K562 (cell line): Measurements from ENCODE around the gene COA4. TPM values are rescaled to one million over a fixed set of nuclear protein-coding genes. Genes with fewer than 3 reads are reported as not detected.

Experiments used
- ATAC-seq: fragments of 200-7000 bp; cut with Tn5 transposase; 3 replicates; pipeline ENCODE4 v1.9.1; 2020; ENCODE audit warnings: moderate library complexity
- BruUV-seq: library from RNA; stranded (reverse); fragments of 400-500 nt; replicated peaks from 2 replicates; lab custom pipeline; 2021; lab: Mats Ljungman, UMichigan
- CTCF ChIA-PET: fragments of 300-600 bp; formaldehyde crosslinking; extraction: SDS; loops from one replicate; lab custom pipeline; 2021; ENCODE audit warnings: low intra/inter-chr PET ratio; lab: Yijun Ruan, JAX
- POLR2A ChIA-PET: fragments of 300-600, 350-650 bp; sonication (Branson Sonifier 250); formaldehyde crosslinking; extraction: SDS; loops from one replicate; lab custom pipeline; 2021; ENCODE audit warnings: antibody characterized with exemption, inconsistent platforms; lab: Yijun Ruan, JAX
- DNase-seq, 4 experiments: peaks; one replicate each; pipeline versions ENCODE4 v3.0.0 to v3.0.0-alpha.2; 2011 to 2018; ENCODE audit warnings: low spot score in 3 of 4, mixed read lengths in 3 of 4; ENCODE audit errors: extremely low read depth in 1 of 4
- FAIRE-seq: peaks from 2 replicates; lab custom pipeline; 2011; peaks lifted over from hg19 to GRCh38; lab: Jason Lieb, UNC
- H2AFZ ChIP-seq: 2 replicates; pipeline ENCODE4 v1.6.0; 2011; ENCODE audit warnings: low read depth, low read length, control low read depth, inconsistent platforms
- H3K27ac ChIP-seq: fragments of 200-600 bp; 3 replicates; pipeline ENCODE4 v1.8.0; 2011; ENCODE audit warnings: low read depth, mild to moderate bottlenecking, control low read depth, inconsistent platforms, low read length, moderate library complexity, mixed read lengths; ENCODE audit errors: extremely low read depth
- H3K27me3 ChIP-seq, 2 experiments: fragments of 300-600 bp in 1 of 2; 2 replicates in 1 of 2; 3 replicates in 1 of 2; pipeline versions ENCODE4 v1.6.0 to v1.8.0; 2011; ENCODE audit warnings: inconsistent platforms in 2 of 2, low read length in 2 of 2, mild to moderate bottlenecking in 1 of 2, mixed read lengths in 1 of 2, moderate library complexity in 1 of 2; ENCODE audit not compliant: control insufficient read depth in 2 of 2, insufficient read depth in 2 of 2
- H3K36me3 ChIP-seq: fragments of 300-600 bp; 3 replicates; pipeline ENCODE4 v1.8.0; 2011; ENCODE audit warnings: mild to moderate bottlenecking, low read length, inconsistent platforms; ENCODE audit not compliant: control insufficient read depth, insufficient read depth
- H3K4me1 ChIP-seq, 2 experiments: fragments of 200-600 bp in 1 of 2; replicated peaks in 1 of 2; 2 replicates in 1 of 2; 3 replicates in 1 of 2; pipeline versions ENCODE4 v1.5.1 to v1.8.0; 2011; ENCODE audit warnings: inconsistent platforms in 2 of 2, low read length in 2 of 2, mild to moderate bottlenecking in 1 of 2, mixed read lengths in 1 of 2, moderate library complexity in 1 of 2; ENCODE audit not compliant: control insufficient read depth in 2 of 2, insufficient read depth in 2 of 2
- H3K4me2 ChIP-seq: 2 replicates; pipeline ENCODE4 v1.6.1; 2011; ENCODE audit warnings: low read length, control low read depth, inconsistent platforms, mixed read lengths; ENCODE audit not compliant: insufficient read depth
- H3K4me3 ChIP-seq: fragments of 200-600 bp; sonication (generic), shearing (Covaris generic); 2 replicates; pipeline ENCODE4 v1.5.1; 2016; ENCODE audit warnings: control low read depth, inconsistent platforms
- H3K79me2 ChIP-seq: fragments of 200-600 bp; 3 replicates; pipeline ENCODE4 v1.8.0; 2011; ENCODE audit warnings: low read length, inconsistent platforms; ENCODE audit not compliant: control insufficient read depth, insufficient read depth
- H3K9ac ChIP-seq, 2 experiments: 2 replicates each; pipeline versions ENCODE4 v1.6.0 to v1.6.1; 2011; ENCODE audit warnings: low read depth in 2 of 2, low read length in 2 of 2, control low read depth in 1 of 2, inconsistent platforms in 1 of 2, mild to moderate bottlenecking in 1 of 2, mixed read lengths in 1 of 2; ENCODE audit not compliant: insufficient read depth in 1 of 2
- H3K9me1 ChIP-seq: one replicate; pipeline ENCODE4 v1.6.0; 2011; ENCODE audit warnings: inconsistent platforms, mild to moderate bottlenecking, low read length, moderate library complexity; ENCODE audit not compliant: control insufficient read depth, insufficient read depth
- H3K9me3 ChIP-seq: replicated peaks from 2 replicates; pipeline ENCODE4 v1.5.1; 2011; ENCODE audit warnings: low read depth, low read length, inconsistent platforms; ENCODE audit not compliant: control insufficient read depth, insufficient read depth
- H4K20me1 ChIP-seq: replicated peaks from 2 replicates; pipeline ENCODE4 v1.6.1; 2011; ENCODE audit warnings: low read length, inconsistent platforms, mixed read lengths; ENCODE audit not compliant: control insufficient read depth, insufficient read depth
- CHD4 ChIP-seq: fragments of 200-600 bp; sonication (generic); IDR thresholded peaks from 3 replicates; pipeline ENCODE4 v1.6.1; 2012; ENCODE audit warnings: low read depth, mild to moderate bottlenecking, mixed read lengths, low read length, inconsistent platforms; ENCODE audit not compliant: insufficient read depth, insufficient replicate concordance, poor library complexity, severe bottlenecking
- FOXA3 ChIP-seq, 2 experiments: fragments of 450-650 bp in 1 of 2; sonication (generic) in 1 of 2; formaldehyde crosslinking; IDR thresholded peaks in 1 of 2; conservative IDR thresholded peaks in 1 of 2; 2 replicates each; pipeline versions ENCODE4 v1.4.0 to v1.8.0; 2020 to 2022; ENCODE audit warnings: mild to moderate bottlenecking in 2 of 2, missing genetic modification reagents in 1 of 2
- GTF2A2 ChIP-seq: IDR thresholded peaks from 2 replicates; pipeline ENCODE4 v1.6.1; 2016; ENCODE audit warnings: mild to moderate bottlenecking, missing genetic modification characterization, missing compliant biosample characterization
- ZNF830 ChIP-seq: fragments of 250-450 bp; sonication (Bioruptor Pico); IDR thresholded peaks from 2 replicates; pipeline ENCODE4 v1.5.0; 2021; ENCODE audit warnings: mild to moderate bottlenecking
- WGBS: fragments of 100-300 bp; shearing (Covaris generic); methylation state at CpG from one replicate; pipeline ENCODE4 v1.1.6; 2016; ENCODE audit warnings: low coverage, mixed read lengths; ENCODE audit not compliant: insufficient coverage; ENCODE audit errors: missing lambda C conversion rate; 5-methylcytosine and 5-hydroxymethylcytosine counted together
- in situ Hi-C: fragments of 300-500 bp; cut with MboI; formaldehyde crosslinking; loops from 4 replicates; pipeline ENCODE4 v1.15.0; 2018; ENCODE audit warnings: inconsistent platforms, mixed read lengths
- intact Hi-C: fragments of 100-400 bp; cut with micrococcal nuclease; formaldehyde crosslinking; loops from 2 replicates; pipeline ENCODE4 v1.14.2; 2022
- polyA plus RNA-seq, 8 experiments: library from polyadenylated mRNA; depleted of rRNA in 4 of 8; stranded (reverse) in 5 of 8; unstranded in 3 of 8; fragments of >200 nt; fragmentation: Nextera tagmentation in 2 of 8; fragmentation: Illumina TruSeq in 1 of 8; extraction: Ambion mirVana in 2 of 8; extraction: Trizol in 1 of 8; gene quantifications; 2 replicates each; pipeline versions ENCODE4 v1.2.1 to v1.2.3, GENCODE V29; 2011 to 2014; ENCODE audit warnings: inconsistent platforms in 1 of 8, missing spikeins in 1 of 8
- total RNA-seq, 7 experiments: library from RNA; depleted of rRNA in 6 of 7; stranded (reverse); fragments of >200 nt in 6 of 7; fragmentation: Illumina TruSeq in 2 of 7; extraction: Trizol in 2 of 7; gene quantifications; 2 replicates each; pipeline versions ENCODE4 v1.2.1 to v1.2.3, GENCODE V29; 2011 to 2021; ENCODE audit warnings: low replicate concordance in 1 of 7
- TF ChIP-seq, protein P1 (sequence below): fragments of 450-650 bp; IDR thresholded peaks from 2 replicates; pipeline ENCODE4 v1.6.1; 2018; ENCODE audit not compliant: partially characterized antibody
- TF ChIP-seq, protein P2 (sequence below): sonication (generic); formaldehyde crosslinking; IDR thresholded peaks from 2 replicates; pipeline ENCODE4 v1.8.0; 2023; ENCODE audit warnings: missing genetic modification reagents, mild to moderate bottlenecking, borderline replicate concordance

COA4 gene
- total and polyA plus RNA-seq, 9 of the 15 experiments (the other 6 are each of a cell fraction or from before 2014, with no cell fraction given) = 108 to 255 (median 152) TPM

DNA sequence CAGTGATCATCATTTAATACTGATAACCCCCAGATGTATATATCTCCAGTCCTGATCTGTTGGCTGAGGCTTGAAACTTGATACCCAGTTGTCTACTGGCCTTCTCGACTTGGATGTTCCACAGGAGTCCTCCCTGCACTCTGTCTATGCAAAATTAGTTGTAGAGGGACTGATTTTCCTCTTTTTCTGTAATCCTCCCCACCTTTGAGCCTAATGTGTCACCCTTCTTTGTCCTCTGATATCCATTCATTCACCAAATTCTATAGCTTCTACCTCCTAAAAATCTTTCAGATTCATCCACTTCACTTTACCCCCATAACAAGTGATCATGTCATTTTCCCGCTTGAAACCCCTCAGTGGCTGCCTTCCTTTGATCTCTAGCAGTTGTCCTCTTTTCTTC is 16.4 kb downstream of the COA4 start:
- WGBS = 46% methylated on average over 2 of the region's 2 CpGs
- CTCF ChIA-PET = no interaction called here
- no peak overlapping the region for H3K27ac ChIP-seq
- no TSS peak for BruUV-seq
- no peak overlapping the region for H3K4me2 ChIP-seq
- no peaks in the 10 kb centered on the region for H3K9me3 ChIP-seq
- FAIRE-seq (no peak), ATAC-seq (no peak), DNase-seq (no peak)
- H3K4me3 ChIP-seq = no peak overlapping the region
- H3K9me1 ChIP-seq = no peaks in the 10 kb centered on the region
- no peaks in the 10 kb centered on the region for H4K20me1 ChIP-seq
- TF ChIP-seq, protein P1, sequence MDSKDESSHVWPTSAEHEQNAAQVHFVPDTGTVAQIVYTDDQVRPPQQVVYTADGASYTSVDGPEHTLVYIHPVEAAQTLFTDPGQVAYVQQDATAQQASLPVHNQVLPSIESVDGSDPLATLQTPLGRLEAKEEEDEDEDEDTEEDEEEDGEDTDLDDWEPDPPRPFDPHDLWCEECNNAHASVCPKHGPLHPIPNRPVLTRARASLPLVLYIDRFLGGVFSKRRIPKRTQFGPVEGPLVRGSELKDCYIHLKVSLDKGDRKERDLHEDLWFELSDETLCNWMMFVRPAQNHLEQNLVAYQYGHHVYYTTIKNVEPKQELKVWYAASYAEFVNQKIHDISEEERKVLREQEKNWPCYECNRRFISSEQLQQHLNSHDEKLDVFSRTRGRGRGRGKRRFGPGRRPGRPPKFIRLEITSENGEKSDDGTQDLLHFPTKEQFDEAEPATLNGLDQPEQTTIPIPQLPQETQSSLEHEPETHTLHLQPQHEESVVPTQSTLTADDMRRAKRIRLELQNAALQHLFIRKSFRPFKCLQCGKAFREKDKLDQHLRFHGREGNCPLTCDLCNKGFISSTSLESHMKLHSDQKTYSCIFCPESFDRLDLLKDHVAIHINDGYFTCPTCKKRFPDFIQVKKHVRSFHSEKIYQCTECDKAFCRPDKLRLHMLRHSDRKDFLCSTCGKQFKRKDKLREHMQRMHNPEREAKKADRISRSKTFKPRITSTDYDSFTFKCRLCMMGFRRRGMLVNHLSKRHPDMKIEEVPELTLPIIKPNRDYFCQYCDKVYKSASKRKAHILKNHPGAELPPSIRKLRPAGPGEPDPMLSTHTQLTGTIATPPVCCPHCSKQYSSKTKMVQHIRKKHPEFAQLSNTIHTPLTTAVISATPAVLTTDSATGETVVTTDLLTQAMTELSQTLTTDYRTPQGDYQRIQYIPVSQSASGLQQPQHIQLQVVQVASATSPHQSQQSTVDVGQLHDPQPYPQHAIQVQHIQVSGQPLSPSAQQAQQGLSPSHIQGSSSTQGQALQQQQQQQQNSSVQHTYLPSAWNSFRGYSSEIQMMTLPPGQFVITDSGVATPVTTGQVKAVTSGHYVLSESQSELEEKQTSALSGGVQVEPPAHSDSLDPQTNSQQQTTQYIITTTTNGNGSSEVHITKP = peak; percentile 58
- TF ChIP-seq, protein P2, sequence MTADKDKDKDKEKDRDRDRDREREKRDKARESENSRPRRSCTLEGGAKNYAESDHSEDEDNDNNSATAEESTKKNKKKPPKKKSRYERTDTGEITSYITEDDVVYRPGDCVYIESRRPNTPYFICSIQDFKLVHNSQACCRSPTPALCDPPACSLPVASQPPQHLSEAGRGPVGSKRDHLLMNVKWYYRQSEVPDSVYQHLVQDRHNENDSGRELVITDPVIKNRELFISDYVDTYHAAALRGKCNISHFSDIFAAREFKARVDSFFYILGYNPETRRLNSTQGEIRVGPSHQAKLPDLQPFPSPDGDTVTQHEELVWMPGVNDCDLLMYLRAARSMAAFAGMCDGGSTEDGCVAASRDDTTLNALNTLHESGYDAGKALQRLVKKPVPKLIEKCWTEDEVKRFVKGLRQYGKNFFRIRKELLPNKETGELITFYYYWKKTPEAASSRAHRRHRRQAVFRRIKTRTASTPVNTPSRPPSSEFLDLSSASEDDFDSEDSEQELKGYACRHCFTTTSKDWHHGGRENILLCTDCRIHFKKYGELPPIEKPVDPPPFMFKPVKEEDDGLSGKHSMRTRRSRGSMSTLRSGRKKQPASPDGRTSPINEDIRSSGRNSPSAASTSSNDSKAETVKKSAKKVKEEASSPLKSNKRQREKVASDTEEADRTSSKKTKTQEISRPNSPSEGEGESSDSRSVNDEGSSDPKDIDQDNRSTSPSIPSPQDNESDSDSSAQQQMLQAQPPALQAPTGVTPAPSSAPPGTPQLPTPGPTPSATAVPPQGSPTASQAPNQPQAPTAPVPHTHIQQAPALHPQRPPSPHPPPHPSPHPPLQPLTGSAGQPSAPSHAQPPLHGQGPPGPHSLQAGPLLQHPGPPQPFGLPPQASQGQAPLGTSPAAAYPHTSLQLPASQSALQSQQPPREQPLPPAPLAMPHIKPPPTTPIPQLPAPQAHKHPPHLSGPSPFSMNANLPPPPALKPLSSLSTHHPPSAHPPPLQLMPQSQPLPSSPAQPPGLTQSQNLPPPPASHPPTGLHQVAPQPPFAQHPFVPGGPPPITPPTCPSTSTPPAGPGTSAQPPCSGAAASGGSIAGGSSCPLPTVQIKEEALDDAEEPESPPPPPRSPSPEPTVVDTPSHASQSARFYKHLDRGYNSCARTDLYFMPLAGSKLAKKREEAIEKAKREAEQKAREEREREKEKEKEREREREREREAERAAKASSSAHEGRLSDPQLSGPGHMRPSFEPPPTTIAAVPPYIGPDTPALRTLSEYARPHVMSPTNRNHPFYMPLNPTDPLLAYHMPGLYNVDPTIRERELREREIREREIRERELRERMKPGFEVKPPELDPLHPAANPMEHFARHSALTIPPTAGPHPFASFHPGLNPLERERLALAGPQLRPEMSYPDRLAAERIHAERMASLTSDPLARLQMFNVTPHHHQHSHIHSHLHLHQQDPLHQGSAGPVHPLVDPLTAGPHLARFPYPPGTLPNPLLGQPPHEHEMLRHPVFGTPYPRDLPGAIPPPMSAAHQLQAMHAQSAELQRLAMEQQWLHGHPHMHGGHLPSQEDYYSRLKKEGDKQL (CRISPR knock-in tag) = no peak
- TF ChIP-seq FOXA3 (CRISPR knock-in tag; conservative IDR thresholded peaks at IDR 0.05 in 1 of 2, IDR thresholded peaks at IDR 0.05 in 1 of 2) (no peak), CHD4 (no peak), GTF2A2 (tag) (no peak), ZNF830 (CRISPR knock-in tag) (no peak)
- H3K27me3 ChIP-seq = no peaks in the 10 kb centered on the region
- intact Hi-C loops (no loop called here), in situ Hi-C loops (no loop called here)
- H3K9ac ChIP-seq = no peak overlapping the region
- H2AFZ ChIP-seq = no peak overlapping the region
- no peaks in the 10 kb centered on the region for H3K79me2 ChIP-seq
- H3K36me3 ChIP-seq = peaks cover 37% of the 10 kb centered on the region
- H3K4me1 ChIP-seq = peaks cover 0 to 3% of the 10 kb centered on the region in 2 experiments; a peak in 2 of 5 replicates
- POLR2A ChIA-PET = no interaction called here
